Liver (tissue), 3 donors: ENCODE data around the gene AKR1C1.

Experiments
- CTCF ChIP-seq: fragments of 150-350 bp; IDR thresholded peaks from 2 replicates; pipeline ENCODE4 v1.5.1; 2017; ENCODE audit warnings: improper control_type of control experiment, low read depth, low read length; ENCODE audit not compliant: missing input control
- SP1 ChIP-seq: IDR thresholded peaks from 2 replicates; pipeline ENCODE4 v1.6.1; 2018; ENCODE audit warnings: antibody characterized with exemption, mild to moderate bottlenecking
- donor health status: healthy.
- donor health status: healthy.

GRCh38 chr10:4981722-4982471, 18.7 kb downstream of the AKR1C1 start:
- TF ChIP-seq SP1 (peak; percentile 21), CTCF (peak; percentile 51)
